ENCODE results near the gene ZNF124.

GRCh38 chr1:247146671-247147070, 25.1 kb downstream of the ZNF124 start:
- no peak for TF ChIP-seq POLR2A (IDR thresholded peaks at IDR 0.05)
- TF ChIP-seq CTCF (IDR thresholded peaks at IDR 0.05): no peak

Data from uterus (tissue), 2 donors.